HepG2 (cell line): ENCODE measurements around the gene A3GALT2. TPM values are rescaled to one million over a fixed set of nuclear protein-coding genes. Genes with fewer than 3 reads are reported as not detected.

Experiments
- ATAC-seq: fragments of 200-7000 bp; cut with Tn5 transposase; 3 replicates; pipeline ENCODE4 v1.9.1; 2020; ENCODE audit warnings: mild to moderate bottlenecking, moderate library complexity
- BruUV-seq: library from RNA; stranded (reverse); fragments of 400-500 nt; replicated peaks from 2 replicates; lab custom pipeline; 2021; lab: Mats Ljungman, UMichigan
- CTCF ChIA-PET: fragments of 300-600 bp; formaldehyde crosslinking; extraction: SDS; loops from one replicate; lab custom pipeline; 2021; ENCODE audit warnings: low total read pairs, inconsistent platforms, low intra/inter-chr PET ratio; lab: Yijun Ruan, JAX
- POLR2A ChIA-PET: fragments of 350-600 bp; sonication (Branson Sonifier 250); formaldehyde crosslinking; loops from one replicate; lab custom pipeline; 2020; ENCODE audit warnings: antibody characterized with exemption, inconsistent platforms; lab: Yijun Ruan, JAX
- DNase-seq: peaks from one replicate; pipeline ENCODE4 v3.0.0-alpha.2; 2015; ENCODE audit warnings: low spot score
- FAIRE-seq: peaks from 3 replicates; lab custom pipeline; 2011; peaks lifted over from hg19 to GRCh38; lab: Jason Lieb, UNC
- H2AFZ ChIP-seq: one replicate; pipeline ENCODE4 v1.6.1; 2011; ENCODE audit warnings: low read length, inconsistent platforms
- H3K27ac ChIP-seq: fragments of 300-600 bp; 3 replicates; pipeline ENCODE4 v1.8.0; 2011; ENCODE audit warnings: mixed run types, mild to moderate bottlenecking, mixed read lengths, low read length, inconsistent platforms; ENCODE audit not compliant: insufficient read depth; ENCODE audit errors: extremely low read length
- H3K27me3 ChIP-seq, 2 experiments: fragments of 200-600 bp in 1 of 2; 2 replicates in 1 of 2; 3 replicates in 1 of 2; pipeline versions ENCODE4 v1.6.0 to v1.8.0; 2011; ENCODE audit warnings: low read length in 2 of 2, mild to moderate bottlenecking in 2 of 2, moderate library complexity in 2 of 2, inconsistent platforms in 1 of 2; ENCODE audit not compliant: insufficient read depth in 2 of 2, control insufficient read depth in 1 of 2
- H3K36me3 ChIP-seq, 2 experiments: fragments of 200-600 bp in 1 of 2; replicated peaks in 1 of 2; 2 replicates in 1 of 2; 3 replicates in 1 of 2; pipeline versions ENCODE4 v1.5.1 to v1.8.0; 2011; ENCODE audit warnings: low read length in 2 of 2, inconsistent platforms in 1 of 2; ENCODE audit not compliant: insufficient read depth in 2 of 2, control insufficient read depth in 1 of 2
- H3K4me1 ChIP-seq: 2 replicates; pipeline ENCODE4 v1.5.1; 2012; ENCODE audit warnings: low read length, inconsistent platforms; ENCODE audit not compliant: insufficient read depth
- H3K4me2 ChIP-seq: 2 replicates; pipeline ENCODE4 v1.6.0; 2011; ENCODE audit warnings: low read depth, low read length, inconsistent platforms
- H3K4me3 ChIP-seq, 3 experiments: fragments of 200-600 bp in 1 of 3; sonication (generic), shearing (Covaris generic) in 1 of 3; replicated peaks in 1 of 3; 2 replicates each; pipeline ENCODE4 v1.5.1; 2011 to 2016; ENCODE audit warnings: low read length in 3 of 3, inconsistent platforms in 2 of 3, low read depth in 2 of 3, mild to moderate bottlenecking in 2 of 3, control low read depth in 1 of 3, mixed read lengths in 1 of 3; ENCODE audit not compliant: insufficient read depth in 1 of 3
- H3K79me2 ChIP-seq: one replicate; pipeline ENCODE4 v1.6.1; 2011; ENCODE audit warnings: low read length, inconsistent platforms; ENCODE audit not compliant: insufficient read depth
- H3K9ac ChIP-seq: 2 replicates; pipeline ENCODE4 v1.6.0; 2011; ENCODE audit warnings: mild to moderate bottlenecking, low read depth, low read length, inconsistent platforms; ENCODE audit not compliant: insufficient read depth
- H3K9me3 ChIP-seq: 2 replicates; pipeline ENCODE4 v1.5.1; 2012; ENCODE audit warnings: mild to moderate bottlenecking, low read length
- H4K20me1 ChIP-seq: 2 replicates; pipeline ENCODE4 v1.6.0; 2011; ENCODE audit warnings: inconsistent platforms, mild to moderate bottlenecking, low read length, moderate library complexity; ENCODE audit not compliant: insufficient read depth
- ATAD3A ChIP-seq: sonication (generic); formaldehyde crosslinking; IDR thresholded peaks from 2 replicates; pipeline ENCODE4 v1.4.0; 2020; ENCODE audit warnings: missing genetic modification reagents
- CEBPB ChIP-seq: IDR thresholded peaks from 2 replicates; pipeline ENCODE4 v1.6.1; 2011; ENCODE audit warnings: low read depth, low read length, improper control_type of control experiment, borderline replicate concordance
- EEA1 ChIP-seq: sonication (generic); formaldehyde crosslinking; IDR thresholded peaks from 2 replicates; pipeline ENCODE4 v1.5.1; 2020; ENCODE audit warnings: mild to moderate bottlenecking, missing genetic modification reagents, borderline replicate concordance
- EHMT2 ChIP-seq: fragments of 200-600 bp; sonication (generic); IDR thresholded peaks from 2 replicates; pipeline ENCODE4 v1.7.0; 2017; ENCODE audit warnings: antibody characterized with exemption, low read depth, low read length, borderline replicate concordance
- HIC2 ChIP-seq: sonication (generic); formaldehyde crosslinking; IDR thresholded peaks from 2 replicates; pipeline ENCODE4 v1.9.0; 2022; ENCODE audit warnings: low read depth, missing genetic modification reagents
- HIVEP1 ChIP-seq: sonication (generic); formaldehyde crosslinking; IDR thresholded peaks from 2 replicates; pipeline ENCODE4 v1.4.0; 2020; ENCODE audit warnings: mild to moderate bottlenecking, missing genetic modification reagents
- IKZF5 ChIP-seq: IDR thresholded peaks from 2 replicates; pipeline ENCODE4 v1.6.1; 2018; ENCODE audit warnings: missing genetic modification reagents, mild to moderate bottlenecking, missing compliant biosample characterization
- MXD4 ChIP-seq: IDR thresholded peaks from 2 replicates; pipeline ENCODE4 v1.6.1; 2016; ENCODE audit warnings: mild to moderate bottlenecking, missing biosample characterization, missing genetic modification reagents
- MYNN ChIP-seq: sonication (generic); formaldehyde crosslinking; IDR thresholded peaks from 2 replicates; pipeline ENCODE4 v1.4.0; 2020; ENCODE audit warnings: mild to moderate bottlenecking, low read depth, missing genetic modification reagents
- SALL2 ChIP-seq: sonication (generic); formaldehyde crosslinking; IDR thresholded peaks from 2 replicates; pipeline ENCODE4 v1.8.1; 2023; ENCODE audit warnings: mild to moderate bottlenecking, missing genetic modification reagents, inconsistent platforms
- ZMYM4 ChIP-seq: sonication (generic); formaldehyde crosslinking; IDR thresholded peaks from 2 replicates; pipeline ENCODE4 v1.8.1; 2023; ENCODE audit warnings: mild to moderate bottlenecking, missing genetic modification reagents
- ZNF10 ChIP-seq: sonication (generic); formaldehyde crosslinking; IDR thresholded peaks from 2 replicates; pipeline ENCODE4 v1.4.0; 2020; ENCODE audit warnings: mild to moderate bottlenecking, low read depth, missing genetic modification reagents, borderline replicate concordance
- ZNF124 ChIP-seq: sonication (generic); formaldehyde crosslinking; IDR thresholded peaks from 2 replicates; pipeline ENCODE4 v1.4.0; 2020; ENCODE audit warnings: missing genetic modification reagents
- ZNF136 ChIP-seq: sonication (generic); formaldehyde crosslinking; IDR thresholded peaks from 2 replicates; pipeline ENCODE4 v1.8.1; 2022; ENCODE audit warnings: low read depth, mild to moderate bottlenecking, moderate library complexity, missing genetic modification reagents
- ZNF138 ChIP-seq: sonication (generic); formaldehyde crosslinking; IDR thresholded peaks from 2 replicates; pipeline ENCODE4 v1.5.0; 2020; ENCODE audit warnings: mild to moderate bottlenecking, low read depth, missing genetic modification reagents
- ZNF160 ChIP-seq: sonication (generic); formaldehyde crosslinking; IDR thresholded peaks from 2 replicates; pipeline ENCODE4 v1.8.0; 2022; ENCODE audit warnings: mild to moderate bottlenecking, inconsistent platforms, missing genetic modification reagents
- ZNF281 ChIP-seq: sonication (generic); formaldehyde crosslinking; IDR thresholded peaks from 2 replicates; pipeline ENCODE4 v1.4.0; 2020; ENCODE audit warnings: missing genetic modification reagents, borderline replicate concordance
- WGBS: methylation state at CpG from one replicate; pipeline ENCODE4 v1.1.6; 2017; ENCODE audit warnings: low lambda C conversion rate; 5-methylcytosine and 5-hydroxymethylcytosine counted together
- in situ Hi-C: cut with HindIII; loops from 2 replicates; pipeline ENCODE4 v1.10.0; 2017; ENCODE audit warnings: low pct_unique_long_range_greater_than_20kb; ENCODE audit not compliant: extremely low pct_ligation_motif_present
- intact Hi-C: fragments of 100-400 bp; cut with micrococcal nuclease; formaldehyde crosslinking; loops from one replicate; pipeline ENCODE4 v1.10.0; 2022; ENCODE audit not compliant: unreplicated experiment
- polyA plus RNA-seq, 8 experiments: library from polyadenylated mRNA; depleted of rRNA in 3 of 8; stranded (reverse) in 7 of 8; unstranded in 1 of 8; fragments of >200 nt; fragmentation: Illumina TruSeq in 4 of 8; extraction: Trizol in 4 of 8; gene quantifications; 2 replicates each; pipeline versions ENCODE4 v1.2.1 to v1.2.3, GENCODE V29; 2011 to 2016; ENCODE audit warnings: low read depth in 4 of 8, missing spikeins in 1 of 8, mixed read lengths in 1 of 8; ENCODE audit not compliant: insufficient read depth in 1 of 8
- total RNA-seq, 5 experiments: library from RNA; depleted of rRNA; stranded (reverse); fragments of >200 nt; fragmentation: Illumina TruSeq; extraction: Trizol; gene quantifications; 2 replicates each; pipeline ENCODE4 v1.2.3, GENCODE V29; 2016; ENCODE audit warnings: low read depth in 1 of 5

A3GALT2 gene
- total and polyA plus RNA-seq, 2 of the 13 experiments (the other 11 are each of a cell fraction or from before 2014, with no cell fraction given) = not detected

GRCh38 chr1:33267468-33268205, 53.3 kb downstream of the A3GALT2 start:
- FAIRE-seq = no peak
- no peak for TF ChIP-seq ZNF136 (CRISPR knock-in tag)
- TF ChIP-seq SALL2 = no peak
- no peak for TF ChIP-seq EHMT2
- no peak for TF ChIP-seq ZNF160 (CRISPR knock-in tag)
- TF ChIP-seq ZNF10 (CRISPR knock-in tag) = no peak
- TF ChIP-seq MYNN (CRISPR knock-in tag) = no peak
- TF ChIP-seq ZNF124 (CRISPR knock-in tag) = no peak
- TF ChIP-seq IKZF5 (CRISPR knock-in tag) = no peak
- TF ChIP-seq EEA1 (CRISPR knock-in tag) = no peak
- TF ChIP-seq HIVEP1 (CRISPR knock-in tag) = no peak
- no peak for TF ChIP-seq CEBPB
- no peak for TF ChIP-seq MXD4 (CRISPR knock-in tag)
- TF ChIP-seq ZNF138 (CRISPR knock-in tag) = no peak
- TF ChIP-seq ATAD3A (CRISPR knock-in tag) = no peak
- TF ChIP-seq HIC2 (CRISPR knock-in tag) = no peak
- TF ChIP-seq ZMYM4 = no peak
- TF ChIP-seq ZNF281 = no peak

More at GRCh38 chr1:33267468-33268205, 53.3 kb downstream of the A3GALT2 start:
- H4K20me1 ChIP-seq = no peaks in the 10 kb centered on the region; the same call in 1 of the 2 replicates
- H3K79me2 ChIP-seq = peaks cover 12% of the 10 kb centered on the region
- H3K9ac ChIP-seq = no peak overlapping the region
- DNase-seq (no peak), ATAC-seq (no peak)
- H3K9me3 ChIP-seq = no peaks in the 10 kb centered on the region
- BruUV-seq = no TSS peak
- peaks cover 50% of the 10 kb centered on the region for H3K4me1 ChIP-seq
- no peak overlapping the region for H3K4me3 ChIP-seq
- no peak overlapping the region for H2AFZ ChIP-seq
- no peaks in the 10 kb centered on the region for H3K27me3 ChIP-seq
- no peak overlapping the region for H3K4me2 ChIP-seq
- ChIA-PET POLR2A (interaction anchor here (0.7 kb wide), 1 partner anchor 10 kb away, joined by 3 read pairs; no protein-coding TSS in a partner anchor), CTCF (no interaction called here)
- no peak overlapping the region for H3K27ac ChIP-seq
- H3K36me3 ChIP-seq = peaks cover 4 to 13% of the 10 kb centered on the region in 2 experiments; a peak in 4 of 5 replicates
- WGBS = 95% methylated on average over 5 of the region's 5 CpGs
- in situ Hi-C loops = no loop called here
- intact Hi-C loops = no loop called here
